GM23338 (cell line): ENCODE data around the gene MARCHF3. TPM values are rescaled to one million over a fixed set of nuclear protein-coding genes. Genes with fewer than 3 reads are reported as not detected.

Experiments
- ATAC-seq: fragments of 200-7000 bp; cut with Tn5 transposase; 3 replicates; pipeline ENCODE4 v1.9.1; 2020
- DNase-seq: peaks from one replicate; pipeline ENCODE4 v3.0.0-alpha.2; 2015; ENCODE audit warnings: low spot score
- H2AFZ ChIP-seq: fragments of 200-600 bp; sonication (generic); 2 replicates; pipeline ENCODE4 v1.8.0; 2016; ENCODE audit warnings: antibody characterized with exemption, mild to moderate bottlenecking, moderate library complexity
- H3F3A ChIP-seq: fragments of 200-600 bp; sonication (generic); replicated peaks from 2 replicates; pipeline ENCODE4 v1.8.0; 2017; ENCODE audit warnings: antibody characterized with exemption, mixed run types, low read depth
- H3K27ac ChIP-seq: fragments of 200-600 bp; sonication (generic); 2 replicates; pipeline ENCODE4 v1.6.1; 2016; ENCODE audit warnings: low read depth
- H3K27me3 ChIP-seq: fragments of 200-600 bp; sonication (generic); 2 replicates; pipeline ENCODE4 v1.8.0; 2016; ENCODE audit warnings: mild to moderate bottlenecking, mixed run types, moderate library complexity; ENCODE audit not compliant: insufficient read depth
- H3K36me3 ChIP-seq: fragments of 200-600 bp; sonication (generic); 2 replicates; pipeline ENCODE4 v1.8.0; 2016; ENCODE audit warnings: mild to moderate bottlenecking; ENCODE audit not compliant: insufficient read depth
- H3K4me1 ChIP-seq: fragments of 200-600 bp; sonication (generic); 2 replicates; pipeline ENCODE4 v1.8.0; 2016; ENCODE audit warnings: mild to moderate bottlenecking, moderate library complexity; ENCODE audit not compliant: insufficient read depth
- H3K4me2 ChIP-seq: fragments of 200-600 bp; sonication (generic); 2 replicates; pipeline ENCODE4 v1.7.1; 2017; ENCODE audit warnings: mixed run types
- H3K4me3 ChIP-seq: fragments of 200-600 bp; sonication (generic); 2 replicates; pipeline ENCODE4 v1.6.1; 2016; ENCODE audit warnings: mixed run types
- H3K79me2 ChIP-seq: fragments of 200-600 bp; sonication (generic); replicated peaks from 2 replicates; pipeline ENCODE4 v1.8.0; 2017; ENCODE audit warnings: mild to moderate bottlenecking; ENCODE audit not compliant: insufficient read depth
- H3K9me2 ChIP-seq: fragments of 200-600 bp; sonication (generic); 2 replicates; pipeline ENCODE4 v1.8.0; 2017; ENCODE audit not compliant: insufficient read depth
- H4K20me1 ChIP-seq: fragments of 200-600 bp; sonication (generic); replicated peaks from 2 replicates; pipeline ENCODE4 v1.8.0; 2017; ENCODE audit warnings: mild to moderate bottlenecking; ENCODE audit not compliant: insufficient read depth
- H3K27ac Mint-ChIP-seq: 2 replicates; pipeline ENCODE4 v1.8.0; 2020; ENCODE audit warnings: inconsistent platforms, mild to moderate bottlenecking, moderate library complexity, mixed read lengths
- H3K27me3 Mint-ChIP-seq: 3 replicates; pipeline ENCODE4 v1.8.0; 2022; ENCODE audit warnings: low read depth, mild to moderate bottlenecking, moderate library complexity, mixed read lengths, inconsistent platforms; ENCODE audit not compliant: insufficient read depth, poor library complexity
- H3K36me3 Mint-ChIP-seq: 3 replicates; pipeline ENCODE4 v1.8.0; 2021; ENCODE audit warnings: low read depth, mild to moderate bottlenecking, inconsistent platforms, moderate library complexity, mixed read lengths
- H3K4me1 Mint-ChIP-seq: 3 replicates; pipeline ENCODE4 v1.8.0; 2020; ENCODE audit warnings: mild to moderate bottlenecking, inconsistent platforms, mixed read lengths
- H3K4me3 Mint-ChIP-seq: 3 replicates; pipeline ENCODE4 v1.8.0; 2021; ENCODE audit warnings: moderate library complexity, mild to moderate bottlenecking, inconsistent platforms, mixed read lengths
- H3K9me3 Mint-ChIP-seq: 3 replicates; pipeline ENCODE4 v1.8.0; 2020; ENCODE audit warnings: moderate library complexity, mild to moderate bottlenecking, inconsistent platforms, mixed read lengths
- CREB1 ChIP-seq: fragments of 250-450 bp; sonication (Bioruptor Pico); IDR thresholded peaks from 2 replicates; pipeline ENCODE4 v1.5.0; 2020; ENCODE audit warnings: low read depth, mild to moderate bottlenecking, moderate library complexity
- EZH2phosphoT487 ChIP-seq: fragments of 200-600 bp; sonication (generic); IDR thresholded peaks from one replicate; pipeline ENCODE4 v1.8.1; 2018; ENCODE audit warnings: antibody characterized with exemption; ENCODE audit not compliant: unreplicated experiment
- JUNB ChIP-seq: IDR thresholded peaks from one replicate; pipeline ENCODE4 v1.6.1; 2016; ENCODE audit warnings: antibody characterized with exemption; ENCODE audit not compliant: unreplicated experiment
- POLR2AphosphoS5 ChIP-seq: IDR thresholded peaks from 2 replicates; pipeline ENCODE4 v1.6.1; 2016; ENCODE audit warnings: antibody characterized with exemption, low read depth
- STAT1 ChIP-seq: IDR thresholded peaks from one replicate; pipeline ENCODE4 v1.6.1; 2016; ENCODE audit warnings: antibody characterized with exemption; ENCODE audit not compliant: unreplicated experiment
- ZNF114 ChIP-seq: fragments of 250-450 bp; sonication (Bioruptor Pico); IDR thresholded peaks from 2 replicates; pipeline ENCODE4 v1.5.0; 2020; ENCODE audit warnings: mild to moderate bottlenecking, moderate library complexity
- ZNF462 ChIP-seq: fragments of 250-450 bp; sonication (Bioruptor Pico); IDR thresholded peaks from 2 replicates; pipeline ENCODE4 v1.5.0; 2020; ENCODE audit warnings: mild to moderate bottlenecking, moderate library complexity
- polyA plus RNA-seq: library from polyadenylated mRNA; unstranded; fragments of >200 nt; fragmentation: Nextera tagmentation; extraction: Ambion mirVana; gene quantifications from 2 replicates; pipeline ENCODE4 v1.2.1, GENCODE V29; 2016
- total RNA-seq: library from RNA; depleted of rRNA; stranded (reverse); fragments of >200 nt; shearing (Covaris generic); gene quantifications from 2 replicates; pipeline ENCODE4 v1.2.3, GENCODE V29; 2014
- TF ChIP-seq, protein P1 (sequence below), 2 experiments: fragments of 200-600 bp in 1 of 2; sonication (generic) in 1 of 2; conservative IDR thresholded peaks; 2 replicates each; pipeline versions ENCODE4 v1.5.1 to v1.6.1; 2016 to 2017; ENCODE audit warnings: antibody characterized with exemption in 2 of 2, low read depth in 2 of 2, mild to moderate bottlenecking in 2 of 2, moderate library complexity in 1 of 2

MARCHF3 gene
- total and polyA plus RNA-seq, 2 experiments from 2014 or later = 7.0 to 12.7 TPM

DNA sequence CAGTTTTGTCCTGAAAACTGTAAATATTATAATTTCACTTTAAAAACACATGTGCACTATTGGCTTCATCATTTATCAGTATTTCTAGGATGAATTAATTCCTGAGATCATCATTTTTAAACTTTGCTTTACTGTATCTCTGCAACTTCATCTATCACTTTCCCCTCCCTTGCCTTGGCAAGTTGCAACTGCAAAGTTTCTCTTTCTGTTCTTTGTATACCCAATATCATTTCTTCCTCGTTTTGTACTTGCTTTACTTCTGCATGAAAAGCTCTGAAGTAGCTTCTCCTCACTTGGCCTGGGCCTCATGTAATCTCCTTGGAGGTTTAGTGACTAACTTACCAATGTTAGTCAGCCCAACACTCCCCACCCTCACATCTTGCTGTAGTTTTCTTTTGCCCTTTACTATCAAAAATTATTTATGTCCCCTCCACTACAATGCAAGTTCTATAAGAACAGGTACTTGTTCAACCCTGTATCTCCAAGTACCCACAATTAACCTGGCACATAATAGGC lies 30.2 kb upstream of the MARCHF3 start (continued):
- no peak for TF ChIP-seq ZNF462 (CRISPR knock-in tag)
- TF ChIP-seq JUNB = no peak
- TF ChIP-seq EZH2phosphoT487 = no peak
- no peak for TF ChIP-seq POLR2AphosphoS5
- TF ChIP-seq, protein P1, sequence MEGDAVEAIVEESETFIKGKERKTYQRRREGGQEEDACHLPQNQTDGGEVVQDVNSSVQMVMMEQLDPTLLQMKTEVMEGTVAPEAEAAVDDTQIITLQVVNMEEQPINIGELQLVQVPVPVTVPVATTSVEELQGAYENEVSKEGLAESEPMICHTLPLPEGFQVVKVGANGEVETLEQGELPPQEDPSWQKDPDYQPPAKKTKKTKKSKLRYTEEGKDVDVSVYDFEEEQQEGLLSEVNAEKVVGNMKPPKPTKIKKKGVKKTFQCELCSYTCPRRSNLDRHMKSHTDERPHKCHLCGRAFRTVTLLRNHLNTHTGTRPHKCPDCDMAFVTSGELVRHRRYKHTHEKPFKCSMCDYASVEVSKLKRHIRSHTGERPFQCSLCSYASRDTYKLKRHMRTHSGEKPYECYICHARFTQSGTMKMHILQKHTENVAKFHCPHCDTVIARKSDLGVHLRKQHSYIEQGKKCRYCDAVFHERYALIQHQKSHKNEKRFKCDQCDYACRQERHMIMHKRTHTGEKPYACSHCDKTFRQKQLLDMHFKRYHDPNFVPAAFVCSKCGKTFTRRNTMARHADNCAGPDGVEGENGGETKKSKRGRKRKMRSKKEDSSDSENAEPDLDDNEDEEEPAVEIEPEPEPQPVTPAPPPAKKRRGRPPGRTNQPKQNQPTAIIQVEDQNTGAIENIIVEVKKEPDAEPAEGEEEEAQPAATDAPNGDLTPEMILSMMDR (conservative IDR thresholded peaks at IDR 0.05; ENCODE audit: low read depth in 2 of 2) = no peak
- no peak for TF ChIP-seq ZNF114 (CRISPR knock-in tag)
- no peak for TF ChIP-seq STAT1

DNA sequence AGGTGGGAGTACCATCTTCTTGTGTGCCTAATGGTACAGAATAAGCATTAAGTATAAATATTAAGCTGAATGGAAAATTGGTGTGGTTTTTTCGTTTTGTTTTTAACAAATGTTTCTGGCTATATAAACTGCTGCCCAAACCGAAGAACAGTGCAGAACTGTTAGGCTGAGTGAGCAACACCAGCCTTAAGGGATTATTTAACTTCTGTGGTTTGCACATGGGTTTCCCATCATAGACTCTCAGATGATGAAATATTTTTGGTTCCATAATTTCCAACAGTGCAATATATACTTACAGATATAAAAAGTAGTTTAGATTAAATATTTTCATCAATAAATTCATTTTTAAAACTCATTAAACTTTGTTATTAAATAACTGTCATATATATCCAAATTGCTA lies 26.5 kb upstream of the MARCHF3 start:
- Histone ChIP-seq H3K9me2 (no peaks in the 10 kb centered on the region; the same call in 1 of the 2 replicates), H3K79me2 (no peaks in the 10 kb centered on the region), H3K4me3 (no peak overlapping the region), H3K4me2 (no peak overlapping the region), H3K27ac (no peak overlapping the region), H3K4me1 (peaks cover 7% of the 10 kb centered on the region; the same call in 1 of the 2 replicates), H3K36me3 (no peaks in the 10 kb centered on the region), H4K20me1 (no peaks in the 10 kb centered on the region), H3F3A (no peaks in the 10 kb centered on the region), H3K27me3 (no peaks in the 10 kb centered on the region), H2AFZ (no peak overlapping the region)
- Mint-ChIP-seq H3K27ac (no peak overlapping the region), H3K4me1 (0 out of 3 replicates have a peak, but pooled peaks cover 2% of the 10 kb centered on the region), H3K36me3 (peaks cover 12% of the 10 kb centered on the region), H3K27me3 (peaks cover 2% of the 10 kb centered on the region), H3K9me3 (peaks cover 8% of the 10 kb centered on the region), H3K4me3 (no peak overlapping the region)
- no peak for DNase-seq
- ATAC-seq = no peak
- TF ChIP-seq CREB1 = no peak
